MM.1S (cell line): ENCODE data around the gene HAUS5.

Source experiments
- EZH2phosphoT487 ChIP-seq: fragments of 300-600 bp; sonication (generic); IDR thresholded peaks from 2 replicates; pipeline ENCODE4 v1.6.1; 2018; ENCODE audit warnings: antibody characterized with exemption, low read length
- TF ChIP-seq, protein P1 (sequence below): fragments of 300-600 bp; sonication (generic); IDR thresholded peaks from 2 replicates; pipeline ENCODE4 v1.5.1; 2016; ENCODE audit warnings: antibody characterized with exemption, low read length, mixed read lengths

DNA sequence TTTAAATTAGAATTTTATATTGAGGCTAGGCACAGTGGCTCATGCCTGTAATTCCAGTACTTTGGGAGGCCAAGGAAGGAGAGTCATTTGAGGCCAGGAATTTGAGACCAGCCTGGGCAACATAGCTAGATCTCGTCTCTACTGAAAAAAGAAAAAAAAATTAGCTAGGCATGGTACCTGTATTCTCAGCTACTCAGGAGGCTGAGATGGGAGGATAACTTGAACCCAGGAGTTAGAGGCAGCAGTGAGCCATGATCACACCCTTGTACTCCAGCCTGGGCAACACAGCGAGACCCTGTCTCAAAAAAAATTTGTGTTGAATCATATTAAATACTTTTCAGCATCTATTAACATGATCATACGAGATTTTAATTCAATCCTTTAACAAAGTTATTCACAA, 21.7 kb upstream of the HAUS5 start:
- TF ChIP-seq EZH2phosphoT487, result no peak
- TF ChIP-seq, protein P1, sequence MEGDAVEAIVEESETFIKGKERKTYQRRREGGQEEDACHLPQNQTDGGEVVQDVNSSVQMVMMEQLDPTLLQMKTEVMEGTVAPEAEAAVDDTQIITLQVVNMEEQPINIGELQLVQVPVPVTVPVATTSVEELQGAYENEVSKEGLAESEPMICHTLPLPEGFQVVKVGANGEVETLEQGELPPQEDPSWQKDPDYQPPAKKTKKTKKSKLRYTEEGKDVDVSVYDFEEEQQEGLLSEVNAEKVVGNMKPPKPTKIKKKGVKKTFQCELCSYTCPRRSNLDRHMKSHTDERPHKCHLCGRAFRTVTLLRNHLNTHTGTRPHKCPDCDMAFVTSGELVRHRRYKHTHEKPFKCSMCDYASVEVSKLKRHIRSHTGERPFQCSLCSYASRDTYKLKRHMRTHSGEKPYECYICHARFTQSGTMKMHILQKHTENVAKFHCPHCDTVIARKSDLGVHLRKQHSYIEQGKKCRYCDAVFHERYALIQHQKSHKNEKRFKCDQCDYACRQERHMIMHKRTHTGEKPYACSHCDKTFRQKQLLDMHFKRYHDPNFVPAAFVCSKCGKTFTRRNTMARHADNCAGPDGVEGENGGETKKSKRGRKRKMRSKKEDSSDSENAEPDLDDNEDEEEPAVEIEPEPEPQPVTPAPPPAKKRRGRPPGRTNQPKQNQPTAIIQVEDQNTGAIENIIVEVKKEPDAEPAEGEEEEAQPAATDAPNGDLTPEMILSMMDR, result no peak
